Spleen (tissue), 11 donors: ENCODE results near the gene ACOXL. TPM values are rescaled to one million over a fixed set of nuclear protein-coding genes. Genes with fewer than 3 reads are reported as not detected.
"Not testable (repeated sequence)": the region's sequence is repeated elsewhere in the genome, so short reads cannot be mapped to it uniquely, and the experiment has no call there.

Source experiments
- DNase-seq: peaks from one replicate; pipeline ENCODE4 v3.0.0-alpha.2; 2020
- H3K27ac ChIP-seq, 8 donors: fragments of 200-600 bp; sonication (generic) in 7 of 8; 1 replicate in 4 of 8; 2 replicates in 4 of 8; pipeline versions ENCODE4 v1.5.0 to v1.8.0; 2016 to 2021; ENCODE audit warnings: inconsistent platforms in 4 of 8, mild to moderate bottlenecking in 4 of 8, moderate library complexity in 1 of 8
- H3K27me3 ChIP-seq, 7 donors: fragments of 200-600 bp; sonication (generic) in 6 of 7; replicated peaks in 1 of 7; 1 replicate in 4 of 7; 2 replicates in 3 of 7; pipeline versions ENCODE4 v1.5.0 to v1.8.0; 2016 to 2021; ENCODE audit warnings: inconsistent platforms in 3 of 7, mild to moderate bottlenecking in 1 of 7
- H3K36me3 ChIP-seq, 6 donors: fragments of 200-600 bp; sonication (generic) in 5 of 6; 1 replicate in 4 of 6; 2 replicates in 2 of 6; pipeline versions ENCODE4 v1.5.0 to v1.8.0; 2016 to 2021; ENCODE audit warnings: inconsistent platforms in 2 of 6
- H3K4me1 ChIP-seq, 6 donors: fragments of 200-600 bp; sonication (generic) in 5 of 6; 1 replicate in 3 of 6; 2 replicates in 3 of 6; pipeline versions ENCODE4 v1.5.0 to v1.8.0; 2016 to 2021; ENCODE audit warnings: inconsistent platforms in 3 of 6
- H3K4me3 ChIP-seq, 8 donors: fragments of 200-600 bp; sonication (generic) in 7 of 8; 1 replicate in 4 of 8; 2 replicates in 4 of 8; pipeline versions ENCODE4 v1.5.0 to v1.8.0; 2016 to 2021; ENCODE audit warnings: inconsistent platforms in 4 of 8, mild to moderate bottlenecking in 4 of 8, moderate library complexity in 2 of 8
- H3K9me3 ChIP-seq, 8 donors: fragments of 200-600 bp; sonication (generic) in 7 of 8; 1 replicate in 4 of 8; 2 replicates in 4 of 8; pipeline versions ENCODE4 v1.5.0 to v1.8.0; 2016 to 2021; ENCODE audit warnings: inconsistent platforms in 4 of 8
- POLR2A ChIP-seq, 3 donors: fragments of 450-650 bp; IDR thresholded peaks; one replicate each; pipeline ENCODE4 v1.5.1; 2017; ENCODE audit warnings: antibody characterized with exemption in 3 of 3, mild to moderate bottlenecking in 1 of 3
- POLR2AphosphoS5 ChIP-seq, 3 donors: sonication (generic); formaldehyde crosslinking; IDR thresholded peaks; one replicate each; pipeline ENCODE4 v1.5.1; 2017; ENCODE audit warnings: antibody characterized with exemption in 3 of 3
- WGBS, 5 donors: extraction: QIAGEN DNeasy Blood & Tissue Kit in 3 of 5; methylation state at CpG; one replicate each; pipeline versions ENCODE4 v1.1.5 to v1.1.7; 2013 to 2018; 5-methylcytosine and 5-hydroxymethylcytosine counted together
- intact Hi-C: fragments of 100-400 bp; cut with DNase I; formaldehyde crosslinking; loops from one replicate; pipeline ENCODE4 v1.15.0; 2023; ENCODE audit warnings: low total_unique reads
- polyA plus RNA-seq, 3 donors: library from polyadenylated mRNA; stranded (reverse); fragments of 200-250 nt; gene quantifications; one replicate each; pipeline ENCODE4 v1.2.1, GENCODE V29; 2013
- total RNA-seq, 7 donors: library from RNA; depleted of rRNA in 3 of 7; stranded (reverse); fragments of >200 nt in 3 of 7; fragmentation: NEBNext Ultra II Directional in 4 of 7; extraction: Animal tissue kit (Norgen Biotek cat#: 25700) in 4 of 7; gene quantifications; one replicate each; pipeline versions ENCODE4 v1.1.0 to v1.2.1, GENCODE V29; 2016 to 2021
- TF ChIP-seq, protein P1 (sequence below), 11 experiments: fragments of 200-600 bp in 7 of 11; fragments of 450-650 bp in 4 of 11; sonication (generic) in 4 of 11; IDR thresholded peaks in 8 of 11; conservative IDR thresholded peaks in 3 of 11; 1 replicate in 7 of 11; 2 replicates in 4 of 11; pipeline versions ENCODE4 v1.4.0 to v1.8.0; 2016 to 2021; ENCODE audit warnings: antibody characterized with exemption in 11 of 11, inconsistent platforms in 4 of 11, mild to moderate bottlenecking in 1 of 11
- donor health status: healthy with polysubstance abuse.
- donor health status: DM: no; HTN: no; CAD: no; lungs with moderate emphysema.
- donor health status: DM: no; HTN: no; CAD: no.
- donor health status: Bipolar disorder and iron deficiency.
- donor health status: healthy.
- donor health status: DM: no; HTN: no; CAD: no.
- donor health status: DM: yes; HTN: yes; CAD: no.

Gene ACOXL
- total and polyA plus RNA-seq, 10 donors, result 0.04 to 1.0 (median 0.66) TPM

DNA sequence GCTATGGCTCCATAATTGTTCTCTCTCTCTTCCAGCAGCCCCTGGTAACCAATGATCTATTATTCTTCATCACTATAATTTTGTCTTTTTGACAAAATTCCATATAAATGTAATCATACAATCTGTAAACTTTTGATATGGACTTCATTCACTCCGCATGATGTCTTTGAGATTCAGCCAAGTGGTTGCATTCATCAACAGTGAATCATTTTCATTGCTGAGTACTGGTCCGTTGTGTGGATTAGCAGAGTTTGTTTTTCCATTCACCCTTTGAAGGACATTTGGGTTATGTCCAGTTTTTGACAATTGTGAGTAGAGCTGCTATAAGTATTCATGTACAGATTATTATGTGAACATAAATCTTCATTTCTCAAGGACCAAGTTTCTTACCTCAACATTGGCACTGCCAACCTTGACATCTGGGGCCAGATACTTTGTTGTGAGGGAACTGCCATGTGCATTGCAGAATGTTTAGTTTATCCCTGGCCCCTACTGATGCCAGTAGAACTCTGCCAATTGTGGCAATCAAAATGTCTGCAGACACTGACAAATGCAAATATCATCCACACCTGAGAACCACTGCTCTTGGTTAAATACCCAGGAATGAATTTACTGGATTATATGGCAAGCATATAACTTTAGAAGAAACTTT, 340.0 kb downstream of the ACOXL start:
- DNase-seq, result no peak
- TF ChIP-seq POLR2A (IDR thresholded peaks at IDR 0.05) (no peak), POLR2AphosphoS5 (IDR thresholded peaks at IDR 0.05) (no peak)
- TF ChIP-seq, protein P1, sequence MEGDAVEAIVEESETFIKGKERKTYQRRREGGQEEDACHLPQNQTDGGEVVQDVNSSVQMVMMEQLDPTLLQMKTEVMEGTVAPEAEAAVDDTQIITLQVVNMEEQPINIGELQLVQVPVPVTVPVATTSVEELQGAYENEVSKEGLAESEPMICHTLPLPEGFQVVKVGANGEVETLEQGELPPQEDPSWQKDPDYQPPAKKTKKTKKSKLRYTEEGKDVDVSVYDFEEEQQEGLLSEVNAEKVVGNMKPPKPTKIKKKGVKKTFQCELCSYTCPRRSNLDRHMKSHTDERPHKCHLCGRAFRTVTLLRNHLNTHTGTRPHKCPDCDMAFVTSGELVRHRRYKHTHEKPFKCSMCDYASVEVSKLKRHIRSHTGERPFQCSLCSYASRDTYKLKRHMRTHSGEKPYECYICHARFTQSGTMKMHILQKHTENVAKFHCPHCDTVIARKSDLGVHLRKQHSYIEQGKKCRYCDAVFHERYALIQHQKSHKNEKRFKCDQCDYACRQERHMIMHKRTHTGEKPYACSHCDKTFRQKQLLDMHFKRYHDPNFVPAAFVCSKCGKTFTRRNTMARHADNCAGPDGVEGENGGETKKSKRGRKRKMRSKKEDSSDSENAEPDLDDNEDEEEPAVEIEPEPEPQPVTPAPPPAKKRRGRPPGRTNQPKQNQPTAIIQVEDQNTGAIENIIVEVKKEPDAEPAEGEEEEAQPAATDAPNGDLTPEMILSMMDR (IDR thresholded peaks at IDR 0.05 in 8 of 11, conservative IDR thresholded peaks at IDR 0.05 in 3 of 11), result no peak
- H3K4me3 ChIP-seq, result no peak overlapping the region
- H3K4me1 ChIP-seq, result peaks cover 0 to 14% (median 5%) of the 10 kb centered on the region in 6 donors
- no peaks in the 10 kb centered on the region for H3K36me3 ChIP-seq
- intact Hi-C loops, result no loop called here
- WGBS, 5 donors, result 72 to 82% (median 74%) methylated on average over 2 of the region's 2 CpGs
- peak overlapping the region in 5 of 8 donors; percentile 39 to 54 (median 51) for H3K27ac ChIP-seq
- peaks cover 0 to 30% (median 24%) of the 10 kb centered on the region in 8 donors for H3K9me3 ChIP-seq
- H3K27me3 ChIP-seq, result no peaks in the 10 kb centered on the region

DNA sequence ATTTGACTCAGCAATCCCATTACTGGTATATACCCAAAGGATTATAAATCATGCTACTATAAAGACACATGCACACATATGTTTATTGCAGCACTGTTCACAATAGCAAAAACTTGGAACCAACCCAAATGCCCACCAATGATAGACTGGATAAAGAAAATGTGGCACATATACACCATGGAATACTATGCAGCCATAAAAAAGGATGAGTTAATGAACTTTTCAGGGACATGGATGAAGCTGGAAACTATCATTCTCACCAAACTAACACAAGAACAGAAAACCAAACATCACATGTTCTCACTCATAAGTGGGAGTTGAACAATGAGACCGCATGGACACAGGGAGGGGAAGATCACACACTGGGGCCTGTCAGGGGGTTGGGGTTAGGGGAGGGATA, 350.3 kb downstream of the ACOXL start:
- H3K27ac ChIP-seq, intact Hi-C loops, DNase-seq, H3K9me3 ChIP-seq, H3K4me1 ChIP-seq, H3K36me3 ChIP-seq, H3K4me3 ChIP-seq: not testable (repeated sequence)
- H3K27me3 ChIP-seq, result peaks cover 0 to 17% (median 0%) of the 10 kb centered on the region in 7 donors
- WGBS, 5 donors, result 0% methylated on average over 1 of the region's 1 CpG

DNA sequence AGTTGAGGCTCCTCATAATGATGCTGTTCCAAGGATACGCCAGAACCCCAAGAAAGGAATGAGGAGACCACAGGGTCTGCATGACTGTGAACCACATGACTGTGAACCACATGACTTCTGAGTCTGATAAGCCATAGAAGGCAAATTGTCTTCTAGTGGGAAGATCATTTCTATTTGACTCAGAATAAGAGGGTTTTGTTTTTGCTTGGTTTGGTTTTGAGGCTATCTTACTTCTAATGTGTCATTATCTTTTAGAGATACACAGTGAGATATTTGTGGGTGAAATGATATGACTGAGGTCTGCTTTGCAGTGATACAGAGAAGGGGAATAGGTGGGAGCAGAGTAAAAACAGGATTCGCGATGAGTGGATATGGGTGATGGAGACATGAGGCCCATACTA, 359.4 kb downstream of the ACOXL start:
- TF ChIP-seq POLR2AphosphoS5 (IDR thresholded peaks at IDR 0.05), result no peak
- no peak for TF ChIP-seq POLR2A (IDR thresholded peaks at IDR 0.05)
- TF ChIP-seq, protein P1 (IDR thresholded peaks at IDR 0.05 in 8 of 11, conservative IDR thresholded peaks at IDR 0.05 in 3 of 11), result no peak

DNA sequence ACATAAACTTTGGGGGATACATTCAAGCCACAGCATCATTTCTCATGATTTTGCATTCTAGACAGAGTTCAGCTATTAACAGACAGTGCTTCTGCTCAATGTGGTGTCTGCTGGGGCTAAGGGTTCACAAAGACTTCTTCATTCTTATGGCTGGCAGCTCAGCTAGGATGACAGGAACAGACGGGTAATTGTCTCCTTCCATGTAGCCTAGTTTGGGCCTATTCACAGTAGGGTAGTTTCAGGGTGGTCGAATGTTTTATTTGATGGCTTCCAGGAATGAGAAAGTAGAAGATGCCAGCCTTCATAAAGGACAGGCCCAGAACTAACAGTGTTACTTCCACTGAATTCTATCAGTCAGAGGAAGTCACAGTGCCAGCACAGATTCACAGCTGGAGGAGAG, 362.3 kb downstream of the ACOXL start:
- no peaks in the 10 kb centered on the region for H3K9me3 ChIP-seq
- DNase-seq, result no peak
- no peaks in the 10 kb centered on the region for H3K36me3 ChIP-seq
- no peak overlapping the region for H3K4me3 ChIP-seq
- TF ChIP-seq, protein P1 (IDR thresholded peaks at IDR 0.05 in 8 of 11, conservative IDR thresholded peaks at IDR 0.05 in 3 of 11), result no peak
- TF ChIP-seq POLR2A (IDR thresholded peaks at IDR 0.05) (no peak), POLR2AphosphoS5 (IDR thresholded peaks at IDR 0.05) (no peak)
- H3K27me3 ChIP-seq, result no peaks in the 10 kb centered on the region
- WGBS, 5 donors, result 90 to 93% (median 91%) methylated on average over 2 of the region's 2 CpGs
- intact Hi-C loops, result no loop called here
- H3K27ac ChIP-seq, result no peak overlapping the region
- H3K4me1 ChIP-seq, result no peaks in the 10 kb centered on the region

More for the DNA sequence above, 359.4 kb downstream of the ACOXL start:
- Histone ChIP-seq H3K27me3 (no peaks in the 10 kb centered on the region), H3K27ac (no peak overlapping the region), H3K4me1 (no peaks in the 10 kb centered on the region), H3K9me3 (no peaks in the 10 kb centered on the region), H3K36me3 (no peaks in the 10 kb centered on the region), H3K4me3 (no peak overlapping the region)
- DNase-seq, result no peak
- WGBS, 5 donors, result 76 to 90% (median 85%) methylated on average over 3 of the region's 3 CpGs
- intact Hi-C loops, result no loop called here
